K562 (cell line): ENCODE results near the gene ABCG1. TPM values are rescaled to one million over a fixed set of nuclear protein-coding genes. Genes with fewer than 3 reads are reported as not detected.

Experiments used
- ATAC-seq: fragments of 200-7000 bp; cut with Tn5 transposase; 3 replicates; pipeline ENCODE4 v1.9.1; 2020; ENCODE audit warnings: moderate library complexity
- BruUV-seq: library from RNA; stranded (reverse); fragments of 400-500 nt; replicated peaks from 2 replicates; lab custom pipeline; 2021; lab: Mats Ljungman, UMichigan
- CTCF ChIA-PET: fragments of 300-600 bp; formaldehyde crosslinking; extraction: SDS; loops from one replicate; lab custom pipeline; 2021; ENCODE audit warnings: low intra/inter-chr PET ratio; lab: Yijun Ruan, JAX
- POLR2A ChIA-PET: fragments of 300-600, 350-650 bp; sonication (Branson Sonifier 250); formaldehyde crosslinking; extraction: SDS; loops from one replicate; lab custom pipeline; 2021; ENCODE audit warnings: antibody characterized with exemption, inconsistent platforms; lab: Yijun Ruan, JAX
- DNase-seq, 4 experiments: peaks; one replicate each; pipeline versions ENCODE4 v3.0.0 to v3.0.0-alpha.2; 2011 to 2018; ENCODE audit warnings: low spot score in 3 of 4, mixed read lengths in 3 of 4; ENCODE audit errors: extremely low read depth in 1 of 4
- FAIRE-seq: peaks from 2 replicates; lab custom pipeline; 2011; peaks lifted over from hg19 to GRCh38; lab: Jason Lieb, UNC
- H2AFZ ChIP-seq: 2 replicates; pipeline ENCODE4 v1.6.0; 2011; ENCODE audit warnings: low read depth, low read length, control low read depth, inconsistent platforms
- H3K27ac ChIP-seq: fragments of 200-600 bp; 3 replicates; pipeline ENCODE4 v1.8.0; 2011; ENCODE audit warnings: low read depth, mild to moderate bottlenecking, control low read depth, inconsistent platforms, low read length, moderate library complexity, mixed read lengths; ENCODE audit errors: extremely low read depth
- H3K27me3 ChIP-seq, 2 experiments: fragments of 300-600 bp in 1 of 2; 2 replicates in 1 of 2; 3 replicates in 1 of 2; pipeline versions ENCODE4 v1.6.0 to v1.8.0; 2011; ENCODE audit warnings: inconsistent platforms in 2 of 2, low read length in 2 of 2, mild to moderate bottlenecking in 1 of 2, mixed read lengths in 1 of 2, moderate library complexity in 1 of 2; ENCODE audit not compliant: control insufficient read depth in 2 of 2, insufficient read depth in 2 of 2
- H3K36me3 ChIP-seq: fragments of 300-600 bp; 3 replicates; pipeline ENCODE4 v1.8.0; 2011; ENCODE audit warnings: mild to moderate bottlenecking, low read length, inconsistent platforms; ENCODE audit not compliant: control insufficient read depth, insufficient read depth
- H3K4me1 ChIP-seq, 2 experiments: fragments of 200-600 bp in 1 of 2; replicated peaks in 1 of 2; 2 replicates in 1 of 2; 3 replicates in 1 of 2; pipeline versions ENCODE4 v1.5.1 to v1.8.0; 2011; ENCODE audit warnings: inconsistent platforms in 2 of 2, low read length in 2 of 2, mild to moderate bottlenecking in 1 of 2, mixed read lengths in 1 of 2, moderate library complexity in 1 of 2; ENCODE audit not compliant: control insufficient read depth in 2 of 2, insufficient read depth in 2 of 2
- H3K4me2 ChIP-seq: 2 replicates; pipeline ENCODE4 v1.6.1; 2011; ENCODE audit warnings: low read length, control low read depth, inconsistent platforms, mixed read lengths; ENCODE audit not compliant: insufficient read depth
- H3K4me3 ChIP-seq: fragments of 200-600 bp; sonication (generic), shearing (Covaris generic); 2 replicates; pipeline ENCODE4 v1.5.1; 2016; ENCODE audit warnings: control low read depth, inconsistent platforms
- H3K79me2 ChIP-seq: fragments of 200-600 bp; 3 replicates; pipeline ENCODE4 v1.8.0; 2011; ENCODE audit warnings: low read length, inconsistent platforms; ENCODE audit not compliant: control insufficient read depth, insufficient read depth
- H3K9ac ChIP-seq, 2 experiments: 2 replicates each; pipeline versions ENCODE4 v1.6.0 to v1.6.1; 2011; ENCODE audit warnings: low read depth in 2 of 2, low read length in 2 of 2, control low read depth in 1 of 2, inconsistent platforms in 1 of 2, mild to moderate bottlenecking in 1 of 2, mixed read lengths in 1 of 2; ENCODE audit not compliant: insufficient read depth in 1 of 2
- H3K9me1 ChIP-seq: one replicate; pipeline ENCODE4 v1.6.0; 2011; ENCODE audit warnings: inconsistent platforms, mild to moderate bottlenecking, low read length, moderate library complexity; ENCODE audit not compliant: control insufficient read depth, insufficient read depth
- H3K9me3 ChIP-seq: replicated peaks from 2 replicates; pipeline ENCODE4 v1.5.1; 2011; ENCODE audit warnings: low read depth, low read length, inconsistent platforms; ENCODE audit not compliant: control insufficient read depth, insufficient read depth
- H4K20me1 ChIP-seq: replicated peaks from 2 replicates; pipeline ENCODE4 v1.6.1; 2011; ENCODE audit warnings: low read length, inconsistent platforms, mixed read lengths; ENCODE audit not compliant: control insufficient read depth, insufficient read depth
- CAMTA2 ChIP-seq: fragments of 250-450 bp; sonication (Bioruptor Pico); conservative IDR thresholded peaks from 2 replicates; pipeline ENCODE4 v1.5.1; 2022
- CBFA2T2 ChIP-seq: fragments of 450-650 bp; conservative IDR thresholded peaks from 2 replicates; pipeline ENCODE4 v1.6.1; 2017; ENCODE audit warnings: mild to moderate bottlenecking
- CBFA2T3 ChIP-seq: fragments of 450-650 bp; IDR thresholded peaks from 2 replicates; pipeline ENCODE4 v1.6.1; 2017
- ESRRB ChIP-seq: fragments of 250-450 bp; sonication (Bioruptor Pico); IDR thresholded peaks from 2 replicates; pipeline ENCODE4 v1.5.0; 2020; ENCODE audit warnings: mild to moderate bottlenecking, moderate library complexity, borderline replicate concordance
- KDM1A ChIP-seq, 2 experiments: fragments of 450-650 bp; IDR thresholded peaks; 2 replicates each; pipeline ENCODE4 v1.6.1; 2016; ENCODE audit warnings: mild to moderate bottlenecking in 2 of 2
- MEIS2 ChIP-seq: fragments of 450-650 bp; IDR thresholded peaks from 2 replicates; pipeline ENCODE4 v1.6.1; 2014; ENCODE audit warnings: mild to moderate bottlenecking; ENCODE audit not compliant: partially characterized antibody
- RBM39 ChIP-seq: fragments of 200-400 bp; formaldehyde crosslinking; optimal IDR thresholded peaks from 2 replicates; pipeline ENCODE3; 2018; ENCODE audit warnings: low read depth, low read length
- TAL1 ChIP-seq: fragments of 450-650 bp; IDR thresholded peaks from 2 replicates; pipeline ENCODE4 v1.6.1; 2016; ENCODE audit warnings: mild to moderate bottlenecking
- ZNF586 ChIP-seq: fragments of 450-650 bp; formaldehyde crosslinking; conservative IDR thresholded peaks from 2 replicates; pipeline ENCODE4 v1.4.0; 2020; ENCODE audit warnings: mild to moderate bottlenecking, moderate library complexity
- WGBS: fragments of 100-300 bp; shearing (Covaris generic); methylation state at CpG from one replicate; pipeline ENCODE4 v1.1.6; 2016; ENCODE audit warnings: low coverage, mixed read lengths; ENCODE audit not compliant: insufficient coverage; ENCODE audit errors: missing lambda C conversion rate; 5-methylcytosine and 5-hydroxymethylcytosine counted together
- in situ Hi-C: fragments of 300-500 bp; cut with MboI; formaldehyde crosslinking; loops from 4 replicates; pipeline ENCODE4 v1.15.0; 2018; ENCODE audit warnings: inconsistent platforms, mixed read lengths
- intact Hi-C: fragments of 100-400 bp; cut with micrococcal nuclease; formaldehyde crosslinking; loops from 2 replicates; pipeline ENCODE4 v1.14.2; 2022
- polyA plus RNA-seq, 8 experiments: library from polyadenylated mRNA; depleted of rRNA in 4 of 8; stranded (reverse) in 5 of 8; unstranded in 3 of 8; fragments of >200 nt; fragmentation: Nextera tagmentation in 2 of 8; fragmentation: Illumina TruSeq in 1 of 8; extraction: Ambion mirVana in 2 of 8; extraction: Trizol in 1 of 8; gene quantifications; 2 replicates each; pipeline versions ENCODE4 v1.2.1 to v1.2.3, GENCODE V29; 2011 to 2014; ENCODE audit warnings: inconsistent platforms in 1 of 8, missing spikeins in 1 of 8
- total RNA-seq, 7 experiments: library from RNA; depleted of rRNA in 6 of 7; stranded (reverse); fragments of >200 nt in 6 of 7; fragmentation: Illumina TruSeq in 2 of 7; extraction: Trizol in 2 of 7; gene quantifications; 2 replicates each; pipeline versions ENCODE4 v1.2.1 to v1.2.3, GENCODE V29; 2011 to 2021; ENCODE audit warnings: low replicate concordance in 1 of 7
- TF ChIP-seq, protein P1 (sequence below): fragments of 250-450 bp; sonication (Bioruptor Pico); IDR thresholded peaks from 2 replicates; pipeline ENCODE4 v1.8.0; 2021; ENCODE audit warnings: borderline replicate concordance, mild to moderate bottlenecking, moderate library complexity; ENCODE audit not compliant: poor library complexity, severe bottlenecking
- TF ChIP-seq, protein P2 (sequence below): sonication (generic); formaldehyde crosslinking; IDR thresholded peaks from 2 replicates; pipeline ENCODE4 v1.8.0; 2022; ENCODE audit warnings: mild to moderate bottlenecking, missing genetic modification reagents, borderline replicate concordance

ABCG1 gene
- total and polyA plus RNA-seq, 9 of the 15 experiments (the other 6 are each of a cell fraction or from before 2014, with no cell fraction given), result 0.04 to 0.09 TPM; not detected in 7

DNA sequence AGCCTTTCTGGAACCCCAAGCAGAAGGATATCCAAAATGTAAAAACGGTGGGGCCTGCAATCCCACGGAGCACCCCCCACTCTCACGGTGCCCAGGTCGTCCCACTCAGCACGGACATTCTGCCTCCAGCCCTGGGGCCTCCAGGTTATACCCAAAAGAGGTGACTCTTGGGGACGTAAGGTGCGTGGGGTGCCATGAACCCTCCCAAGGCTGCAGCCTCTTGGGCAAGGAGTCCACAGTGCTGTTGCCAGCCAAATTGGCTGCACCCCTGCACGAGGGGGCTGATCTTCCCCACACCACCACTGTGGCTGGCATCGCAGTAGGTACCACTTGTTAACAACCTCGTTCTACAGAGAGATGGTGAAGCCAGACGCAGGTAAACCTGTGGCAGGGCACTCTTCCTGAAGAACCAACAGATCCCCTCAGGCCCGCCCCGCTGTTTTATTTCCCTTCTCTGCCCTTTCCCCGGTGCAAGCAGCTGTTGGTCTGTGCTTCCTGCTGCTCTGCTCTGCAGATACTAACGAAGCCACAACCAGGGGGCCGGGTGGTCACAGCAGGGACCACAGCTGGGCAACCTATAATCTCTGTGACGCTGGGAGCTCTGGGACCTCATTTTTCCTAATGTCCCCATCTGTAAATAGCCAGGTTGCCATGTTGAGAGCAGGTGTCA is 87.6 kb downstream of the ABCG1 start:
- FAIRE-seq, result no peak
- Histone ChIP-seq H3K27me3 (peaks cover 29 to 85% of the 10 kb centered on the region in 2 experiments; a peak in 4 of 5 replicates), H3K4me1 (peaks cover 0 to 13% of the 10 kb centered on the region in 2 experiments; a peak in 2 of 5 replicates), H3K9me3 (no peaks in the 10 kb centered on the region), H3K79me2 (no peaks in the 10 kb centered on the region)
- ChIA-PET POLR2A (no interaction called here), CTCF (interaction anchor here (0.9 kb wide), 1 partner anchor 143 kb away, joined by 5 read pairs; no protein-coding TSS in a partner anchor)
- no peak for DNase-seq
- TF ChIP-seq, protein P1, sequence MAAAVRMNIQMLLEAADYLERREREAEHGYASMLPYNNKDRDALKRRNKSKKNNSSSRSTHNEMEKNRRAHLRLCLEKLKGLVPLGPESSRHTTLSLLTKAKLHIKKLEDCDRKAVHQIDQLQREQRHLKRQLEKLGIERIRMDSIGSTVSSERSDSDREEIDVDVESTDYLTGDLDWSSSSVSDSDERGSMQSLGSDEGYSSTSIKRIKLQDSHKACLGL (CRISPR knock-in tag), result no peak
- TF ChIP-seq CAMTA2 (CRISPR knock-in tag), result no peak
- TF ChIP-seq, all 486 proteins: peak for 0
- Histone ChIP-seq H3K36me3 (no peaks in the 10 kb centered on the region), H3K9me1 (peaks cover 3% of the 10 kb centered on the region), H3K4me2 (no peak overlapping the region), H4K20me1 (peaks cover 32% of the 10 kb centered on the region), H3K4me3 (no peak overlapping the region), H3K27ac (no peak overlapping the region), H3K9ac (no peak overlapping the region), H2AFZ (no peak overlapping the region)
- no peak for ATAC-seq
- intact Hi-C loops (no loop called here), in situ Hi-C loops (no loop called here)
- 0% methylated on average over 17 of the region's 17 CpGs for WGBS
- BruUV-seq, result no TSS peak

DNA sequence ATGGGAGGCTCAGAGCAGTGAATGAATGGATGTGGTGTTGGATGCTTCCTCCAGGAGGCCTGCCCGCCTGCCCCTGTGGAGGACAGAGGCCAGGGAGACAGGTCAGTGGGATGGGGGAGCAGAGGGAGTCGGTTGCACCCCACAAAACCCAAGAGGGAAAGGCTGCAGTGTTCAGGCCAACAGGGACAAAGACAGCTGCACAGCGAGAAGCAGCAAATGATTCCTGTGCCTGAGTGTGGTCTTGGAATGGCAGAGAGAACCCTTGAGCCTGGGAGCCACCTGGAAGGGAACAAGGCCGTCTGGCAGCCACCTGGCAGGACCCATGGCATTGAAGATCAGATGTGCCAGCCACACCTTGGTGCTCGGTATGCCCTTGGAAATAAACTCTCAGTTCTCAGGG is 88.2 kb downstream of the ABCG1 start:
- no peak for DNase-seq
- ATAC-seq, result no peak
- in situ Hi-C loops (no loop called here), intact Hi-C loops (no loop called here)
- H3K36me3 ChIP-seq, result no peaks in the 10 kb centered on the region
- H2AFZ ChIP-seq, result no peak overlapping the region
- POLR2A ChIA-PET, result no interaction called here
- no peak overlapping the region for H3K4me2 ChIP-seq
- H4K20me1 ChIP-seq, result peaks cover 32% of the 10 kb centered on the region
- no peak overlapping the region for H3K4me3 ChIP-seq
- WGBS, result 0% methylated on average over 5 of the region's 5 CpGs
- CTCF ChIA-PET, result no interaction called here
- H3K9me3 ChIP-seq, result no peaks in the 10 kb centered on the region
- H3K4me1 ChIP-seq, result peaks cover 0 to 13% of the 10 kb centered on the region in 2 experiments; a peak in 2 of 5 replicates
- H3K27me3 ChIP-seq, result peaks cover 28 to 85% of the 10 kb centered on the region in 2 experiments; a peak in 4 of 5 replicates
- H3K27ac ChIP-seq, result no peak overlapping the region
- H3K79me2 ChIP-seq, result no peaks in the 10 kb centered on the region
- H3K9me1 ChIP-seq, result peaks cover 3% of the 10 kb centered on the region
- no peak for FAIRE-seq
- no peak overlapping the region for H3K9ac ChIP-seq
- no TSS peak for BruUV-seq
- TF ChIP-seq KDM1A (IDR thresholded peaks at IDR 0.05), result no peak
- no peak for TF ChIP-seq ZNF586
- TF ChIP-seq ESRRB, result no peak
- TF ChIP-seq CBFA2T3, result no peak
- TF ChIP-seq TAL1, result no peak
- no peak for TF ChIP-seq CBFA2T2
- TF ChIP-seq, protein P2, sequence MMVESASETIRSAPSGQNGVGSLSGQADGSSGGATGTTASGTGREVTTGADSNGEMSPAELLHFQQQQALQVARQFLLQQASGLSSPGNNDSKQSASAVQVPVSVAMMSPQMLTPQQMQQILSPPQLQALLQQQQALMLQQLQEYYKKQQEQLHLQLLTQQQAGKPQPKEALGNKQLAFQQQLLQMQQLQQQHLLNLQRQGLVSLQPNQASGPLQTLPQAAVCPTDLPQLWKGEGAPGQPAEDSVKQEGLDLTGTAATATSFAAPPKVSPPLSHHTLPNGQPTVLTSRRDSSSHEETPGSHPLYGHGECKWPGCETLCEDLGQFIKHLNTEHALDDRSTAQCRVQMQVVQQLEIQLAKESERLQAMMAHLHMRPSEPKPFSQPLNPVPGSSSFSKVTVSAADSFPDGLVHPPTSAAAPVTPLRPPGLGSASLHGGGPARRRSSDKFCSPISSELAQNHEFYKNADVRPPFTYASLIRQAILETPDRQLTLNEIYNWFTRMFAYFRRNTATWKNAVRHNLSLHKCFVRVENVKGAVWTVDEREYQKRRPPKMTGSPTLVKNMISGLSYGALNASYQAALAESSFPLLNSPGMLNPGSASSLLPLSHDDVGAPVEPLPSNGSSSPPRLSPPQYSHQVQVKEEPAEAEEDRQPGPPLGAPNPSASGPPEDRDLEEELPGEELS (CRISPR knock-in tag), result no peak
- TF ChIP-seq MEIS2, result no peak
- no peak for TF ChIP-seq RBM39
